ENCODE measurements around the gene KCNQ1.
"Not testable (repeated sequence)": the region's sequence is repeated elsewhere in the genome, so short reads cannot be mapped to it uniquely, and the experiment has no call there.

The KCNQ1 gene

DNA sequence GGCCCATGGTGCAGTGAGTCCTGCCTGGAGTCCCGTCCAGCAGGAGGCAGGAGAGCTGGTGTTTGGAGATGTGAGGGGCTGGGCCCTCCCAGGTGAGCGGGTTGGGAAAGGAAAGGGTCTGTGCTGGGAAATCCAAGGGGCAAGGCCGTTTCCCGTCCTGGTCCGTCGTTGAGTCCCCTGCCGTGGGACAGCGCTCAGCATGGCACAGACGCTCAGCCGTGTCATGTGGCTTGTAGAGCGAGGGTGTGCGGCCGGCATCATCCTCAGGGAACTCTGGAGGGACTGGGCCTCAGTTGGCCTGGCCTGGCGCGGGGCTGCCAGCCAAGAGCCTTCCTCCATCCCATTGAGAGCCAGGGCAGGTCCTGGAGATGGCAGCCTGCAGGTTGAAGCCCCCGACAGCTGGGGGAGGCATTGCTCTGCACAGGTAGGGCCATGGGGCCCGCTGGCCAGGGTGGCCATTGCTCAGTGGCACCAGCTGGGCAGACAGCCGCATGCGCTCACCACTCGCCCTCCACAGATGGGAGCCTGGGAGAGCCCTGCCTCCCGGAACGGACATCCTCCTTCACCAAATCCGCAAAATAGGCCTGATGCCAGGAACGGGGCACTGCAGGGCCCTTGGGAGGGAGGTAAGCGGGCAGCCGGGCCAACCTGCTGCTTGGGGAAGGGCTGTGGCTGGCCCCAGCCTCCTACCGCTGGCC lies 28.7 kb downstream of the KCNQ1 start:
- Histone ChIP-seq H3K27ac (ENCODE audit: low read depth, low read length) (no peak overlapping the region), H3K36me3 (ENCODE audit: control insufficient read depth, insufficient read depth, low read length) (no peaks in the 10 kb centered on the region), H3K9ac (ENCODE audit: low read length) (no peak overlapping the region), H3K4me3 (ENCODE audit: low read length) (no peak overlapping the region), H3K4me1 (ENCODE audit: control insufficient read depth, insufficient read depth, low read length) (no peaks in the 10 kb centered on the region), H3K27me3 (ENCODE audit: control insufficient read depth, insufficient read depth, low read length) (no peaks in the 10 kb centered on the region)

- Histone ChIP-seq H3K27me3 (ENCODE audit: control insufficient read depth, insufficient read depth, low read length) (no peaks in the 10 kb centered on the region), H3K4me3 (ENCODE audit: low read length) (no peak overlapping the region), H3K9ac (ENCODE audit: low read length) (no peak overlapping the region), H3K27ac (ENCODE audit: low read depth, low read length) (no peak overlapping the region), H3K36me3 (ENCODE audit: control insufficient read depth, insufficient read depth, low read length) (no peaks in the 10 kb centered on the region), H3K4me1 (ENCODE audit: control insufficient read depth, insufficient read depth, low read length) (no peaks in the 10 kb centered on the region)
Measured at GRCh38 chr11:2474059-2474901, 29.5 kb downstream of the KCNQ1 start.

DNA sequence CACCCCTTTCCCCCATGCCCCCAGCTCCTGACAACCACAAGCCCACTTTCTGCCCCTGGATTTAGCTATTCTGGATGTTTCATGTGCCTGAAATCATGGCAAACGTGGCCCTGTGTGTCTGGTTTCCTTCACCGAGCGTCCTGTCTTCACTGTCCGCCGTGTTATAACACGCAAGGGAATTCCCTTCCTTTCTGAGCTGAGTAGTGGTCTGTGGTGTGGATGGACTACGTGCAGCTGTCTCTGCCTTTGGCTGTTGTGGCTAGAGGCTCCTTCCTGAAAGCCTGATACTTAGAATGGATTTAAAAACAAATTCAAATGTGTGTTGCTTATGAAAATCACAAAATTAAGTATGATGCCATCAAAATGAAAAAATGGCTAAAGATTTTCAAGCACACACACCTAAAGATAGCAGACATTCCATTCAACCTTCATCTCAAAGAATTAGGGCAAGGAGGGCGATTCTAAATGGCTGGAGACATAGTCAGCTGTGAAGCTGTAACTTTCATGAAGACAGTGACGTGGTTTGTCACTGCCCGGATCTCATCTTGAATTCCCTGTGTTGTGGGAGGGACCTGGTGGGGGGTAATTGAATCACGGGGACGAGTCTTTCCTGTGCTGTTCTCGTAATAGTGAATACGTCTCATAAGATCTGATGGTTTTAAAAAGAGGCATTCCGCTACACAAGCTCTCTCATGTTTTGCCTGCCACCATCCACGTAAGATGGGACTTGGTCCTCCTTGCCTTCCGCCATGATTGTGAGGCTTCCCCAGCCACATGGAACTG lies 30.5 kb downstream of the KCNQ1 start:
- Histone ChIP-seq H3K4me1 (ENCODE audit: control insufficient read depth, insufficient read depth, low read length) (no peaks in the 10 kb centered on the region), H3K36me3 (ENCODE audit: control insufficient read depth, insufficient read depth, low read length) (no peaks in the 10 kb centered on the region), H3K4me3 (ENCODE audit: low read length) (no peak overlapping the region), H3K9ac (ENCODE audit: low read length) (no peak overlapping the region), H3K27me3 (ENCODE audit: control insufficient read depth, insufficient read depth, low read length) (no peaks in the 10 kb centered on the region), H3K27ac (ENCODE audit: low read depth, low read length) (no peak overlapping the region)

DNA sequence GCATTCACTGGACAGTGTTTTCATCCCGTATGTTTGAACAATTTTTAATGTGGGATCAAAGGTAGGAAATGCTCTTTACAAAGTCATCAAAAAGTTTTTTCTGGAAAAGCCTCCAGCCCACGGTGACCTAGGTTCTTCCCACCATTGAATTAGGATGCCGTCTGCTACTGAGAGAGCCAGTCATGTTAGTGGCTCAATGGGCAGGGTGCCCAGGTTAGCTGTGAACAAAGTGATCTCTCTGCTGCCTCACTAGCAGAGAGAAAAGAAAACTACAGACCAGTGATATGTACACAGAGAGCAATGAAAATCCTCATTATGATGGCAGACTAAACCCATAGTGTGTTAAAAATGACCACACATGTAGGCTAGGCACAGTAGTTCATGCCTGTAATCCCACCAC lies 32.4 kb downstream of the KCNQ1 start:
- no peaks in the 10 kb centered on the region for H3K36me3 ChIP-seq (ENCODE audit: control insufficient read depth, insufficient read depth, low read length)
- H3K27ac ChIP-seq (ENCODE audit: low read depth, low read length) = no peak overlapping the region
- no peaks in the 10 kb centered on the region for H3K4me1 ChIP-seq (ENCODE audit: control insufficient read depth, insufficient read depth, low read length)
- H3K27me3 ChIP-seq (ENCODE audit: control insufficient read depth, insufficient read depth, low read length) = no peaks in the 10 kb centered on the region
- H3K4me3 ChIP-seq (ENCODE audit: low read length) = no peak overlapping the region
- no peak overlapping the region for H3K9ac ChIP-seq (ENCODE audit: low read length)

DNA sequence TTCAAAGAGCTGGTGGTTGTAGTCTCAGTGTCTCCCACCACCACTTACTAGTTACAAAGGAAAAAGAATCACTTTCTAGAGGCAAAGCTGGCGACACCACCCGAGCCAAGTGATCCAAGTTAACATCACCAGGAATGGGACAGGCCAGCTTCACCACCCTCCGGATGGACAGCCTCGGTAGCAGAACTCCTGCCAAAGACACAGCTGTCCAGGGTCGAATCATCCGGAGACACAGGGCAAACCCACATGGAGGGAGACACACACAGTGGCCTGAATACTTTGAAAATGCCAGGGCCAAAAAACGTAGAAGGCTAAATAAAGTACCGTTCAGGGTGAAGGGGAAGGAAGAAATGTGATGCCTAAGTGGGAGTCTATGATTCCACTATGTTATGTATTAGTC lies 33.1 kb downstream of the KCNQ1 start:
- H3K27ac ChIP-seq (ENCODE audit: low read depth, low read length) = no peak overlapping the region
- H3K9ac ChIP-seq (ENCODE audit: low read length) = no peak overlapping the region
- no peaks in the 10 kb centered on the region for H3K4me1 ChIP-seq (ENCODE audit: control insufficient read depth, insufficient read depth, low read length)
- no peaks in the 10 kb centered on the region for H3K36me3 ChIP-seq (ENCODE audit: control insufficient read depth, insufficient read depth, low read length)
- H3K27me3 ChIP-seq (ENCODE audit: control insufficient read depth, insufficient read depth, low read length) = no peaks in the 10 kb centered on the region
- H3K4me3 ChIP-seq (ENCODE audit: low read length) = no peak overlapping the region

- H3K4me1 ChIP-seq (ENCODE audit: control insufficient read depth, insufficient read depth, low read length); H3K9ac ChIP-seq (ENCODE audit: low read length); H3K27ac ChIP-seq (ENCODE audit: low read depth, low read length); H3K4me3 ChIP-seq (ENCODE audit: low read length); H3K36me3 ChIP-seq (ENCODE audit: control insufficient read depth, insufficient read depth, low read length); H3K27me3 ChIP-seq (ENCODE audit: control insufficient read depth, insufficient read depth, low read length): not testable (repeated sequence)
Measured at GRCh38 chr11:2480067-2480873, 35.5 kb downstream of the KCNQ1 start.

DNA sequence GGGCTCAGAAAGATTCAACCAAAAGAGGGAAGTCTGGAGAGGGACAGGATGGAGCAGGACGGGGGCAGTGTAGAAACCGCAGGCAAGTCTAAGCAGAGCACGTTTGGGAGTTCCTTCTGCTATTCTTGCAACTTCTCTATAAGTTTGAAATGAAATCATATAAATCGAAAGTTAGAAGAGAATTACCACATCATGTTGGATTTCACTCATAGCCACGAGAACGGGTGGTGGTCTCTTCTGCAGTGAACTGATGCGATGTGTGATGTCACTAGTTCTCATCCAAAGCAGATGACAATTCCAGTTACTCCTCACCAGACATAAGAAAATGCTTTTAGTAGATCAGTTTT lies 36.0 kb downstream of the KCNQ1 start:
- Histone ChIP-seq H3K27me3 (ENCODE audit: control insufficient read depth, insufficient read depth, low read length) (no peaks in the 10 kb centered on the region), H3K27ac (ENCODE audit: low read depth, low read length) (no peak overlapping the region), H3K36me3 (ENCODE audit: control insufficient read depth, insufficient read depth, low read length) (no peaks in the 10 kb centered on the region), H3K9ac (ENCODE audit: low read length) (no peak overlapping the region), H3K4me1 (ENCODE audit: control insufficient read depth, insufficient read depth, low read length) (no peaks in the 10 kb centered on the region), H3K4me3 (ENCODE audit: low read length) (no peak overlapping the region)

GRCh38 chr11:2481253-2481652 lies 36.4 kb downstream of the KCNQ1 start:
- Histone ChIP-seq H3K27me3 (ENCODE audit: control insufficient read depth, insufficient read depth, low read length) (no peaks in the 10 kb centered on the region), H3K27ac (ENCODE audit: low read depth, low read length) (no peak overlapping the region), H3K9ac (ENCODE audit: low read length) (no peak overlapping the region), H3K4me1 (ENCODE audit: control insufficient read depth, insufficient read depth, low read length) (no peaks in the 10 kb centered on the region), H3K36me3 (ENCODE audit: control insufficient read depth, insufficient read depth, low read length) (no peaks in the 10 kb centered on the region), H3K4me3 (ENCODE audit: low read length) (no peak overlapping the region)

GRCh38 chr11:2482204-2482603 lies 37.4 kb downstream of the KCNQ1 start:
- no peak overlapping the region for H3K9ac ChIP-seq (ENCODE audit: low read length)
- H3K4me1 ChIP-seq (ENCODE audit: control insufficient read depth, insufficient read depth, low read length) = no peaks in the 10 kb centered on the region
- H3K27me3 ChIP-seq (ENCODE audit: control insufficient read depth, insufficient read depth, low read length) = no peaks in the 10 kb centered on the region
- no peaks in the 10 kb centered on the region for H3K36me3 ChIP-seq (ENCODE audit: control insufficient read depth, insufficient read depth, low read length)
- no peak overlapping the region for H3K27ac ChIP-seq (ENCODE audit: low read depth, low read length)
- H3K4me3 ChIP-seq (ENCODE audit: low read length) = no peak overlapping the region

DNA sequence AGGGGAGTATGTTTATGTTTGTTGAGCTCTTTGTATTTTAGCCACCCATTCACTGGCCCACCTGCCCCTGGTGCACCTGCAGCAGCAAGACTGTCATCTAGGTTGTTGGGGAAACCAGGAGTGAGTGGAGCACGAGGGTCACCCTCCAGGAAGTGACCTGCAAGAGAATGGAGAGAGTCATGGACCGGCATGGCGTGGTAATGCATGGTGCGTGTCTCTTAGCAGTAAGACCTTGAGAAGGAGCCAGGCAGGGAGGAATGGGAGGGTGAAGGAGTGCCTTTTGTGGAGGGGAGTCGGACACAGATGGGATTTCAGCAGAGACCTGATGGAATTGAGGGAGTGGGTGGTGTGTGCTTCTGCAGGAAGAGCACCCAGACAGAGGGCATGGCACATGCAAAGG lies 37.9 kb downstream of the KCNQ1 start:
- H3K4me3 ChIP-seq (ENCODE audit: low read length) = no peak overlapping the region
- H3K9ac ChIP-seq (ENCODE audit: low read length) = no peak overlapping the region
- no peaks in the 10 kb centered on the region for H3K4me1 ChIP-seq (ENCODE audit: control insufficient read depth, insufficient read depth, low read length)
- H3K36me3 ChIP-seq (ENCODE audit: control insufficient read depth, insufficient read depth, low read length) = no peaks in the 10 kb centered on the region
- H3K27me3 ChIP-seq (ENCODE audit: control insufficient read depth, insufficient read depth, low read length) = no peaks in the 10 kb centered on the region
- no peak overlapping the region for H3K27ac ChIP-seq (ENCODE audit: low read depth, low read length)

DNA sequence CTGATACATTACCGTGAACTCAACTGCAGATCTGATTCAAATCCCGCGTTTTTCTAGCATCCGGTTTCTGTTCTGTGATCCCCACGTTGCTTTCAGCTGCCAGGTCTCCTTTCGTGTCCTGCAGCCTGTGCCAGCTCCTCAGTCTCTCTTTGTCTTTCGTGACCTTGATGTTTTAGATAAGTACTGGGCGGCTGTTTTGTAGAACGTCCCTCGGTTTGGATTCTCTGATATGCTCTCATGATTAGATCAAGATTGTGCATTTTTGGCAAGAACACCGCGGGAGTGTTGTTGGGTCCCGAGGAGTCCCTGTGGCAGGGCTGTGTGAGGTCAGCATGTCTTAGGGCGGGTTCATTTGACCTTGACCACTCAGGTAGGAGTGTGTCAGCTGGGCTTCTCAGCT lies 38.6 kb downstream of the KCNQ1 start:
- Histone ChIP-seq H3K4me3 (ENCODE audit: low read length) (no peak overlapping the region), H3K36me3 (ENCODE audit: control insufficient read depth, insufficient read depth, low read length) (no peaks in the 10 kb centered on the region), H3K27ac (ENCODE audit: low read depth, low read length) (no peak overlapping the region), H3K9ac (ENCODE audit: low read length) (no peak overlapping the region), H3K27me3 (ENCODE audit: control insufficient read depth, insufficient read depth, low read length) (no peaks in the 10 kb centered on the region), H3K4me1 (ENCODE audit: control insufficient read depth, insufficient read depth, low read length) (no peaks in the 10 kb centered on the region)

DNA sequence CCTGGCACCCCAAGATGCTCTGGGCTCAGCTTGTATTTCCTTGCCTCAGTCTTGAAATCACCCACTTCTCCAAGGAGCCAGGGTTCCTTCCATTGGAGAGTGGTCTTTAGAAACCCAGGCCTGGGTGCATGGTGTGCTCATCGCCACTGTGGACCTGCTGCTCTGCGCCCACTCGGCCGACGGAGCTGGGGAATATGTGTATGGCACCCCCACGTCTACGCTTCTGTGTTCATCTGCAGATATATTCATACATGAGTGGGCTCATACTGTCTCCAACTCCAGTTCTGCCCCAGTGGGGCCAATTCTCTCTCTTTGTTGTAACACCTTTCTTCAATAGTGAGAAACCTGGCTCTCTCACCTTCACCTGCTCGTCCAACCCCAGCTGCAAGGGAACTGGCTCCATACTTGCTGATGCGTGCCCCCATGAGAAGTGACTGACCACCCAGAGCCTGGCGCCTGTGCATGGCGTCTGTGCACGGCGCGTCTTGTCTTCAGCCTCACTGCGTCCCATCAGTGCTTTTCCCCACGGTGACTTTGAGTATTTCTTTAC lies 39.8 kb downstream of the KCNQ1 start:
- Histone ChIP-seq H3K4me1 (ENCODE audit: control insufficient read depth, insufficient read depth, low read length) (no peaks in the 10 kb centered on the region), H3K4me3 (ENCODE audit: low read length) (no peak overlapping the region), H3K36me3 (ENCODE audit: control insufficient read depth, insufficient read depth, low read length) (no peaks in the 10 kb centered on the region), H3K27ac (ENCODE audit: low read depth, low read length) (no peak overlapping the region), H3K9ac (ENCODE audit: low read length) (no peak overlapping the region), H3K27me3 (ENCODE audit: control insufficient read depth, insufficient read depth, low read length) (no peaks in the 10 kb centered on the region)
